HAP-1 (cell line): ENCODE measurements around the gene NTM.
"Not testable (repeated sequence)": the region's sequence is repeated elsewhere in the genome, so short reads cannot be mapped to it uniquely, and the experiment has no call there.

ENCODE experiments used
- DNase-seq, 2 experiments: peaks; one replicate each; pipeline ENCODE4 v3.0.0-alpha.2; 2016 to 2020; ENCODE audit warnings: low spot score in 2 of 2
- H3K27me3 ChIP-seq: fragments of 250-450 bp; sonication (Bioruptor Pico); 2 replicates; pipeline ENCODE4 v1.5.1; 2020; ENCODE audit warnings: low read depth, mild to moderate bottlenecking, moderate library complexity
- H3K36me3 ChIP-seq: fragments of 250-450 bp; sonication (Bioruptor Pico); replicated peaks from 2 replicates; pipeline ENCODE4 v1.5.1; 2020; ENCODE audit warnings: mild to moderate bottlenecking
- H3K4me1 ChIP-seq: fragments of 250-450 bp; sonication (Bioruptor Pico); 2 replicates; pipeline ENCODE4 v1.5.1; 2020; ENCODE audit warnings: mild to moderate bottlenecking
- H3K4me3 ChIP-seq: fragments of 250-450 bp; sonication (Bioruptor Pico); 2 replicates; pipeline ENCODE4 v1.5.1; 2020; ENCODE audit warnings: mild to moderate bottlenecking, moderate library complexity
- H3K9me3 ChIP-seq: fragments of 250-450 bp; sonication (Bioruptor Pico); 2 replicates; pipeline ENCODE4 v1.5.1; 2020; ENCODE audit warnings: mild to moderate bottlenecking, moderate library complexity
- in situ Hi-C: fragments of 300-500 bp; cut with MboI; formaldehyde crosslinking; loops from 3 replicates; pipeline ENCODE4 v1.14.3; 2020; ENCODE audit warnings: low sequenced_read_pairs, inconsistent platforms, mixed read lengths

The NTM gene

GRCh38 chr11:131910523-131911387, 540.3 kb downstream of the NTM start:
- in situ Hi-C loops: no loop called here
- Histone ChIP-seq H3K9me3 (no peaks in the 10 kb centered on the region), H3K4me1 (no peaks in the 10 kb centered on the region), H3K27me3 (no peaks in the 10 kb centered on the region), H3K4me3 (no peak overlapping the region), H3K36me3 (no peaks in the 10 kb centered on the region)
- DNase-seq: no peak

- in situ Hi-C loops: not testable (repeated sequence)
These were observed 541.1 kb downstream of the NTM start for GRCh38 chr11:131911388-131912032.

GRCh38 chr11:131912134-131912533, 541.7 kb downstream of the NTM start:
- Histone ChIP-seq H3K4me1 (no peaks in the 10 kb centered on the region), H3K27me3 (no peaks in the 10 kb centered on the region), H3K9me3 (no peaks in the 10 kb centered on the region), H3K36me3 (no peaks in the 10 kb centered on the region), H3K4me3 (no peak overlapping the region)
- no peak for DNase-seq
- in situ Hi-C loops: no loop called here

More at GRCh38 chr11:131911388-131912032, 541.1 kb downstream of the NTM start:
- not testable (repeated sequence) for H3K27me3 ChIP-seq, H3K9me3 ChIP-seq, DNase-seq, H3K36me3 ChIP-seq, H3K4me1 ChIP-seq, H3K4me3 ChIP-seq

- Histone ChIP-seq H3K27me3 (no peaks in the 10 kb centered on the region), H3K4me3 (no peak overlapping the region), H3K36me3 (no peaks in the 10 kb centered on the region), H3K9me3 (no peaks in the 10 kb centered on the region), H3K4me1 (no peaks in the 10 kb centered on the region)
- no peak for DNase-seq
- in situ Hi-C loops: no loop called here
These were observed 542.9 kb downstream of the NTM start for GRCh38 chr11:131913267-131913666.

GRCh38 chr11:131914361-131914774, 544.0 kb downstream of the NTM start:
- DNase-seq: no peak
- in situ Hi-C loops: no loop called here
- H3K9me3 ChIP-seq: no peaks in the 10 kb centered on the region

GRCh38 chr11:131916638-131917037, 546.2 kb downstream of the NTM start:
- H3K9me3 ChIP-seq: no peaks in the 10 kb centered on the region
- no peaks in the 10 kb centered on the region for H3K27me3 ChIP-seq
- DNase-seq: no peak
- no peaks in the 10 kb centered on the region for H3K4me1 ChIP-seq
- in situ Hi-C loops: no loop called here
- H3K4me3 ChIP-seq: no peak overlapping the region
- no peaks in the 10 kb centered on the region for H3K36me3 ChIP-seq

More at GRCh38 chr11:131914361-131914774, 544.0 kb downstream of the NTM start:
- no peaks in the 10 kb centered on the region for H3K4me1 ChIP-seq
- no peak overlapping the region for H3K4me3 ChIP-seq
- H3K36me3 ChIP-seq: no peaks in the 10 kb centered on the region
- no peaks in the 10 kb centered on the region for H3K27me3 ChIP-seq

- in situ Hi-C loops: no loop called here
These were observed 547.4 kb downstream of the NTM start for GRCh38 chr11:131917634-131918384.

GRCh38 chr11:131918663-131919062, 548.2 kb downstream of the NTM start:
- H3K4me1 ChIP-seq: no peaks in the 10 kb centered on the region
- H3K4me3 ChIP-seq: no peak overlapping the region
- in situ Hi-C loops: no loop called here
- no peaks in the 10 kb centered on the region for H3K36me3 ChIP-seq
- no peak for DNase-seq
- H3K9me3 ChIP-seq: no peaks in the 10 kb centered on the region
- H3K27me3 ChIP-seq: no peaks in the 10 kb centered on the region

More at GRCh38 chr11:131917634-131918384, 547.4 kb downstream of the NTM start:
- no peaks in the 10 kb centered on the region for H3K4me1 ChIP-seq
- no peaks in the 10 kb centered on the region for H3K36me3 ChIP-seq
- DNase-seq: no peak
- H3K9me3 ChIP-seq: no peaks in the 10 kb centered on the region
- H3K27me3 ChIP-seq: no peaks in the 10 kb centered on the region
- H3K4me3 ChIP-seq: no peak overlapping the region

GRCh38 chr11:131922220-131922619, 551.8 kb downstream of the NTM start:
- no peaks in the 10 kb centered on the region for H3K36me3 ChIP-seq
- H3K9me3 ChIP-seq: no peaks in the 10 kb centered on the region
- H3K27me3 ChIP-seq: no peaks in the 10 kb centered on the region
- no peak for DNase-seq
- no peaks in the 10 kb centered on the region for H3K4me1 ChIP-seq
- in situ Hi-C loops: no loop called here
- no peak overlapping the region for H3K4me3 ChIP-seq

GRCh38 chr11:131923309-131923708, 552.9 kb downstream of the NTM start:
- Histone ChIP-seq H3K4me1 (no peaks in the 10 kb centered on the region), H3K27me3 (no peaks in the 10 kb centered on the region), H3K9me3 (no peaks in the 10 kb centered on the region), H3K36me3 (no peaks in the 10 kb centered on the region), H3K4me3 (no peak overlapping the region)
- in situ Hi-C loops: no loop called here
- no peak for DNase-seq

GRCh38 chr11:131924001-131924400, 553.6 kb downstream of the NTM start:
- Histone ChIP-seq H3K27me3 (no peaks in the 10 kb centered on the region), H3K9me3 (no peaks in the 10 kb centered on the region), H3K4me3 (no peak overlapping the region), H3K36me3 (no peaks in the 10 kb centered on the region), H3K4me1 (no peaks in the 10 kb centered on the region)
- in situ Hi-C loops: no loop called here
- no peak for DNase-seq

- H3K9me3 ChIP-seq: no peaks in the 10 kb centered on the region
- no peaks in the 10 kb centered on the region for H3K4me1 ChIP-seq
- H3K36me3 ChIP-seq: no peaks in the 10 kb centered on the region
- no peak for DNase-seq
- no peak overlapping the region for H3K4me3 ChIP-seq
- H3K27me3 ChIP-seq: no peaks in the 10 kb centered on the region
- in situ Hi-C loops: no loop called here
These were observed 554.2 kb downstream of the NTM start for GRCh38 chr11:131924457-131925201.

GRCh38 chr11:131925829-131926228, 555.4 kb downstream of the NTM start:
- no peaks in the 10 kb centered on the region for H3K4me1 ChIP-seq
- in situ Hi-C loops: no loop called here
- no peaks in the 10 kb centered on the region for H3K27me3 ChIP-seq
- no peak for DNase-seq
- no peak overlapping the region for H3K4me3 ChIP-seq
- H3K9me3 ChIP-seq: no peaks in the 10 kb centered on the region
- H3K36me3 ChIP-seq: no peaks in the 10 kb centered on the region
